A549 (cell line): ENCODE data around the gene ASAP2. TPM values are rescaled to one million over a fixed set of nuclear protein-coding genes. Genes with fewer than 3 reads are reported as not detected.

Source experiments
- ATAC-seq, 2 experiments: fragments of 200-7000 bp in 1 of 2; fragments of >200 bp in 1 of 2; cut with Nextera tagmentation in 1 of 2; cut with Tn5 transposase in 1 of 2; 3 replicates each; pipeline versions ENCODE4 v1.8.0 to v1.9.1; 2018 to 2020; ENCODE audit warnings: mild to moderate bottlenecking in 1 of 2, moderate library complexity in 1 of 2
- CTCF ChIA-PET: fragments of 300-600 bp; sonication (Branson Sonifier 250); formaldehyde crosslinking; extraction: SDS; loops from one replicate; lab custom pipeline; 2021; ENCODE audit warnings: antibody characterized with exemption, inconsistent platforms; lab: Yijun Ruan, JAX
- POLR2A ChIA-PET: fragments of 350-600 bp; formaldehyde crosslinking; extraction: SDS; loops from one replicate; lab custom pipeline; 2021; ENCODE audit warnings: antibody characterized with exemption, inconsistent platforms; lab: Yijun Ruan, JAX
- DNase-seq, 2 experiments: peaks; one replicate each; pipeline versions ENCODE4 v3.0.0 to v3.0.0-alpha.2; 2011 to 2016; ENCODE audit warnings: low read depth in 1 of 2, low spot score in 1 of 2
- FAIRE-seq: peaks from 2 replicates; lab custom pipeline; 2011; peaks lifted over from hg19 to GRCh38; lab: Jason Lieb, UNC
- H3K27ac ChIP-seq, 2 experiments: fragments of >200 bp; sonication (Bioruptor Twin); formaldehyde crosslinking; 3 replicates each; pipeline ENCODE4 v1.5.1; 2016 to 2017
- H3K4me1 ChIP-seq: fragments of >200 bp; sonication (Bioruptor Twin); formaldehyde crosslinking; 3 replicates; pipeline ENCODE4 v1.6.1; 2016
- H3K4me2 ChIP-seq: fragments of >200 bp; sonication (Bioruptor Twin); formaldehyde crosslinking; 3 replicates; pipeline ENCODE4 v1.6.1; 2016
- H3K4me3 ChIP-seq: fragments of >200 bp; sonication (Bioruptor Twin); formaldehyde crosslinking; 3 replicates; pipeline ENCODE4 v1.5.1; 2016
- H3K9me3 ChIP-seq: fragments of >200 bp; sonication (Bioruptor Twin); formaldehyde crosslinking; 3 replicates; pipeline ENCODE4 v1.6.1; 2016
- CBX2 ChIP-seq: fragments of 200-600 bp; sonication (generic); IDR thresholded peaks from 2 replicates; pipeline ENCODE4 v1.6.1; 2016; ENCODE audit warnings: low read depth, mild to moderate bottlenecking, borderline replicate concordance
- CBX8 ChIP-seq: fragments of 200-600 bp; sonication (generic); IDR thresholded peaks from 2 replicates; pipeline ENCODE4 v1.6.1; 2016
- CEBPB ChIP-seq, 2 experiments: fragments of >200 bp in 1 of 2; sonication (Bioruptor Twin) in 1 of 2; formaldehyde crosslinking in 1 of 2; IDR thresholded peaks; 2 replicates each; pipeline ENCODE4 v1.6.1; 2012 to 2016
- EHMT2 ChIP-seq: fragments of 200-600 bp; sonication (generic); IDR thresholded peaks from 2 replicates; pipeline ENCODE4 v1.6.1; 2016; ENCODE audit warnings: antibody characterized with exemption, low read depth, mild to moderate bottlenecking, moderate library complexity
- EP300 ChIP-seq, 2 experiments: fragments of >200 bp; sonication (Bioruptor Twin); formaldehyde crosslinking; IDR thresholded peaks; 2 replicates in 1 of 2; 3 replicates in 1 of 2; pipeline ENCODE4 v1.6.1; 2016 to 2017
- FOSL2 ChIP-seq, 2 experiments: fragments of 450-650 bp in 1 of 2; fragments of >200 bp in 1 of 2; sonication (Bioruptor Twin) in 1 of 2; formaldehyde crosslinking; IDR thresholded peaks; 2 replicates each; pipeline versions ENCODE4 v1.5.0 to v1.6.1; 2016 to 2020; ENCODE audit warnings: mild to moderate bottlenecking in 1 of 2, moderate library complexity in 1 of 2
- GATA3 ChIP-seq: IDR thresholded peaks from 2 replicates; pipeline ENCODE4 v1.6.1; 2012; ENCODE audit warnings: borderline replicate concordance
- HDAC2 ChIP-seq: fragments of 200-600 bp; sonication (generic); IDR thresholded peaks from 2 replicates; pipeline ENCODE4 v1.6.1; 2016
- HEYL ChIP-seq: fragments of 250-450 bp; sonication (Bioruptor Pico); IDR thresholded peaks from 2 replicates; pipeline ENCODE4 v1.8.0; 2021; ENCODE audit warnings: mild to moderate bottlenecking, moderate library complexity
- HOXA7 ChIP-seq: fragments of 250-450 bp; sonication (Bioruptor Pico); IDR thresholded peaks from 2 replicates; pipeline ENCODE4 v1.5.0; 2020; ENCODE audit warnings: mild to moderate bottlenecking, moderate library complexity
- HOXB13 ChIP-seq: fragments of 250-450 bp; sonication (Bioruptor Pico); IDR thresholded peaks from 2 replicates; pipeline ENCODE4 v1.5.0; 2020; ENCODE audit warnings: low read depth, mild to moderate bottlenecking, moderate library complexity
- HOXB5 ChIP-seq: fragments of 250-450 bp; sonication (Bioruptor Pico); IDR thresholded peaks from 2 replicates; pipeline ENCODE4 v1.5.0; 2020; ENCODE audit warnings: mild to moderate bottlenecking, moderate library complexity
- JUN ChIP-seq, 2 experiments: fragments of >200 bp; sonication (Bioruptor Twin); formaldehyde crosslinking; IDR thresholded peaks; 2 replicates in 1 of 2; 3 replicates in 1 of 2; pipeline ENCODE4 v1.6.1; 2016 to 2017
- JUNB ChIP-seq: fragments of >200 bp; sonication (Bioruptor Twin); formaldehyde crosslinking; IDR thresholded peaks from 2 replicates; pipeline ENCODE4 v1.6.1; 2016
- KDM1A ChIP-seq: fragments of 200-600 bp; sonication (generic); IDR thresholded peaks from 2 replicates; pipeline ENCODE4 v1.6.1; 2016; ENCODE audit warnings: low read depth, mild to moderate bottlenecking
- KDM5A ChIP-seq: fragments of 200-600 bp; sonication (generic); IDR thresholded peaks from 2 replicates; pipeline ENCODE4 v1.6.1; 2016; ENCODE audit warnings: antibody characterized with exemption, mild to moderate bottlenecking
- MAFK ChIP-seq: fragments of 450-650 bp; IDR thresholded peaks from 2 replicates; pipeline ENCODE4 v1.6.1; 2014; ENCODE audit not compliant: partially characterized antibody
- MYC ChIP-seq: IDR thresholded peaks from 2 replicates; pipeline ENCODE4 v1.6.1; 2012; ENCODE audit warnings: mild to moderate bottlenecking, inconsistent platforms, low read length, improper control_type of control experiment, borderline replicate concordance
- NFE2L2 ChIP-seq: fragments of 150-350 bp; conservative IDR thresholded peaks from 2 replicates; pipeline ENCODE4 v1.6.1; 2014; ENCODE audit warnings: low read length
- NR3C1 ChIP-seq: fragments of >200 bp; sonication (Bioruptor Twin); formaldehyde crosslinking; IDR thresholded peaks from 3 replicates; pipeline ENCODE4 v1.6.1; 2017
- PHF8 ChIP-seq: fragments of 200-600 bp; sonication (generic); IDR thresholded peaks from 2 replicates; pipeline ENCODE4 v1.6.1; 2016; ENCODE audit warnings: low read depth, mild to moderate bottlenecking, antibody characterized with exemption, moderate library complexity, borderline replicate concordance
- RAD21 ChIP-seq, 2 experiments: fragments of >200 bp in 1 of 2; sonication (Bioruptor Twin) in 1 of 2; formaldehyde crosslinking in 1 of 2; IDR thresholded peaks in 1 of 2; conservative IDR thresholded peaks in 1 of 2; 2 replicates in 1 of 2; 3 replicates in 1 of 2; pipeline ENCODE4 v1.6.1; 2012 to 2018; ENCODE audit warnings: inconsistent platforms in 1 of 2
- RCOR1 ChIP-seq: fragments of 150-350 bp; IDR thresholded peaks from 2 replicates; pipeline ENCODE4 v1.6.1; 2014; ENCODE audit warnings: antibody characterized with exemption, low read length, low read depth
- RNF2 ChIP-seq: fragments of 200-600 bp; sonication (generic); IDR thresholded peaks from 2 replicates; pipeline ENCODE4 v1.6.1; 2016; ENCODE audit warnings: low read depth, mild to moderate bottlenecking, antibody characterized with exemption, moderate library complexity, borderline replicate concordance
- TFCP2L1 ChIP-seq: fragments of 250-450 bp; sonication (Bioruptor Pico); IDR thresholded peaks from 2 replicates; pipeline ENCODE4 v1.5.0; 2021; ENCODE audit warnings: mild to moderate bottlenecking
- TP53 ChIP-seq: fragments of 250-450 bp; sonication (Bioruptor Pico); IDR thresholded peaks from 2 replicates; pipeline ENCODE4 v1.5.0; 2021; ENCODE audit warnings: mild to moderate bottlenecking, moderate library complexity
- ZNF302 ChIP-seq: fragments of 250-450 bp; sonication (Bioruptor Pico); IDR thresholded peaks from 2 replicates; pipeline ENCODE4 v1.9.0; 2021; ENCODE audit warnings: inconsistent platforms, mild to moderate bottlenecking, moderate library complexity
- WGBS: methylation state at CpG from one replicate; pipeline ENCODE4 v1.1.6; 2017; ENCODE audit errors: missing lambda C conversion rate; 5-methylcytosine and 5-hydroxymethylcytosine counted together
- polyA plus RNA-seq, 4 experiments: library from polyadenylated mRNA; depleted of rRNA in 3 of 4; stranded (reverse); fragments of >200 nt; fragmentation: RNase III in 1 of 4; extraction: RNeasy Plus Mini Kit Qiagen cat#74134 plus additional on column Dnase treatment in 1 of 4; gene quantifications; 2 replicates in 3 of 4; 3 replicates in 1 of 4; pipeline ENCODE4 v1.2.3, GENCODE V29; 2011 to 2017
- TF ChIP-seq, protein P1 (sequence below): IDR thresholded peaks from 2 replicates; pipeline ENCODE4 v1.6.1; 2012
- TF ChIP-seq, protein P2 (sequence below): fragments of >200 bp; sonication (Bioruptor Twin); formaldehyde crosslinking; IDR thresholded peaks from 3 replicates; pipeline ENCODE4 v1.6.1; 2016

The ASAP2 gene
- polyA plus RNA-seq, 2 of the 4 experiments (the other 2 are of a cell fraction) = 17.8 to 27.9 TPM

DNA sequence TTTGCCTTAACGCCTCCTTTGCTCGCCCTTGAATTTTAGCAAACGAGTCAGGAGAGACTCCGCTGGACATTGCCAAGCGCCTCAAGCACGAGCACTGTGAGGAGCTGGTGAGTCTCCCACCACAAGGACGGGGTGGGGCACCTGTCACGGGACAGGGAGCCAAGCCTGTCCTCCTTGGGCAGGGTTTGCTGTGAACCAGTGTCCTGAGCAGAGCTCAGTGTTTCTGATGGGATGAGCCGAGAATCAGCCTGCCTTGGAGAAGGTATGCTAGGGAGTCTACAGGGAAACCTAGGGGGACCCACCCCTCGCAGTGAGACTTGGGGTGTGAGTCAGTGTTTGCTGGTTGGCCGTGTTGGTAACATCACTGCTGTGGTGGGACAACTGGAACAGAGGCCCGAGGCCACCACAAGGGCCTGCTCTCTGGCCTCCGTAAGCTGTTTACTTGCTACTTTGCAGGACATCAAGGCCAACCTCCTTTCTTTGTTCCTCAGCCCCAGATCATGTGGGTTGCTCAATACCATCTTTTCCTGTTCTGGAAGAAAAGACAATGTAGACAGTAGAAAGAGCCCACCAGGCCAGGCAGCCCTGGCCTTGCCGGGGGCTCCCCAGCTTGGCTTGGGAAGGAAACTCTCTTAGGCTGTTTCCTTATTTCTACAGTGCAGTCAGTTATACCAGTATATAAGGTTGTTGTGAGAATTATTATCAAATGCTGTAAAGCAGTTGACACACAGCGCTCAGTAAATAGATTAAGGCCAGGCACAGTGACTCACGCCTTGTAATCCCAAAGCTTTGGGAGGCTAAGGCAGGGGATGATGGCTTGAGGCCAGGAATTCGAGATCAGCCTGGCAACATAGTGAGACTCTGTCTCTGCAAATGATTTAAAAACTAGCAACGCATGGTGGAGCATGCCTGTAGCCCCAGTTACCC, 174.4 kb downstream of the ASAP2 start:
- Histone ChIP-seq H3K4me3 (peak overlapping the region; percentile 20), H3K4me1 (peaks cover 68% of the 10 kb centered on the region), H3K4me2 (peak overlapping the region; percentile 88), H3K9me3 (no peaks in the 10 kb centered on the region), H3K27ac (peak overlapping the region; percentile 92 to 96)
- WGBS = 22% methylated on average over 15 of the region's 18 CpGs
- POLR2A ChIA-PET = interaction anchor here (0.5 to 1.2 kb wide), 6 partner anchors 42 to 241 kb away, joined by 3 to 12 read pairs (median 3); partner anchors contain the start of genes CPSF3 and ITGB1BP1
- peak; percentile 81 to 87 for ATAC-seq
- TF ChIP-seq HEYL (CRISPR knock-in tag) = no peak
- no peak for TF ChIP-seq NR3C1
- no peak for TF ChIP-seq HOXA7
- no peak for TF ChIP-seq RCOR1
- no peak for TF ChIP-seq EHMT2
- TF ChIP-seq TP53 = no peak
- TF ChIP-seq MYC = no peak
- TF ChIP-seq TFCP2L1 (CRISPR knock-in tag) = no peak
- 0 out of 2 replicates have a peak, but pooled peaks have one; percentile 39 for TF ChIP-seq HOXB13
- no peak for TF ChIP-seq RNF2
- TF ChIP-seq HOXB5 (CRISPR knock-in tag) = no peak
- no peak for TF ChIP-seq CBX2
- peak; percentile 94 for TF ChIP-seq FOSL2 (IDR thresholded peaks at IDR 0.05)
- peak; percentile 93 for TF ChIP-seq FOSL2 (CRISPR knock-in tag; IDR thresholded peaks at IDR 0.05)
- peak; percentile 88 to 93 for TF ChIP-seq CEBPB (IDR thresholded peaks at IDR 0.05)
- TF ChIP-seq, protein P1, sequence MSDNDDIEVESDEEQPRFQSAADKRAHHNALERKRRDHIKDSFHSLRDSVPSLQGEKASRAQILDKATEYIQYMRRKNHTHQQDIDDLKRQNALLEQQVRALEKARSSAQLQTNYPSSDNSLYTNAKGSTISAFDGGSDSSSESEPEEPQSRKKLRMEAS = peak; percentile 78
- TF ChIP-seq PHF8 = no peak
- TF ChIP-seq JUNB = peak; percentile 92
- peak; percentile 31 to 58; a peak in 1 of 5 replicates for TF ChIP-seq EP300 (IDR thresholded peaks at IDR 0.05)
- TF ChIP-seq KDM1A = no peak
- peak; percentile 82 to 90; a peak in 4 of 5 replicates for TF ChIP-seq JUN (IDR thresholded peaks at IDR 0.05)
- no peak for TF ChIP-seq MAFK
- TF ChIP-seq CBX8 = no peak
- TF ChIP-seq, protein P2, sequence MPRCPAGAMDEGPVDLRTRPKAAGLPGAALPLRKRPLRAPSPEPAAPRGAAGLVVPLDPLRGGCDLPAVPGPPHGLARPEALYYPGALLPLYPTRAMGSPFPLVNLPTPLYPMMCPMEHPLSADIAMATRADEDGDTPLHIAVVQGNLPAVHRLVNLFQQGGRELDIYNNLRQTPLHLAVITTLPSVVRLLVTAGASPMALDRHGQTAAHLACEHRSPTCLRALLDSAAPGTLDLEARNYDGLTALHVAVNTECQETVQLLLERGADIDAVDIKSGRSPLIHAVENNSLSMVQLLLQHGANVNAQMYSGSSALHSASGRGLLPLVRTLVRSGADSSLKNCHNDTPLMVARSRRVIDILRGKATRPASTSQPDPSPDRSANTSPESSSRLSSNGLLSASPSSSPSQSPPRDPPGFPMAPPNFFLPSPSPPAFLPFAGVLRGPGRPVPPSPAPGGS = 0 out of 3 replicates have a peak, but pooled peaks have one; percentile 54
- no peak for TF ChIP-seq ZNF302 (CRISPR knock-in tag)
- no peak for TF ChIP-seq NFE2L2
- TF ChIP-seq KDM5A = no peak
- TF ChIP-seq HDAC2 = no peak
- peak in 1 of 2 experiments; percentile 27; a peak in 3 of 5 replicates for TF ChIP-seq RAD21 (conservative IDR thresholded peaks at IDR 0.05 in 1 of 2, IDR thresholded peaks at IDR 0.05 in 1 of 2)
- peak; percentile 75 for TF ChIP-seq GATA3
- CTCF ChIA-PET = interaction anchor here (0.8 to 3.5 kb wide), 12 partner anchors 10 to 240 kb away, joined by 3 to 25 read pairs (median 4); partner anchors contain the start of genes CPSF3 and ITGB1BP1
- FAIRE-seq = peak; percentile 99
- DNase-seq = peak; percentile 79 to 91
